A172 (cell line): Measurements from ENCODE around the gene SULT2A1. TPM values are rescaled to one million over a fixed set of nuclear protein-coding genes. Genes with fewer than 3 reads are reported as not detected.
A peak's percentile ranks its signal among the peaks of the same experiment; 100 is the strongest.
"Not testable (repeated sequence)": the region's sequence is repeated elsewhere in the genome, so short reads cannot be mapped to it uniquely, and the experiment has no call there.

ENCODE experiments used
- DNase-seq: peaks from one replicate; pipeline ENCODE4 v3.0.0-alpha.2; 2015; ENCODE audit warnings: low spot score
- total RNA-seq: library from RNA; depleted of rRNA; stranded (reverse); fragments of >200 nt; shearing (Covaris generic); gene quantifications from 2 replicates; pipeline ENCODE4 v1.2.3, GENCODE V29; 2014; rRNA removed

The SULT2A1 gene
- total RNA-seq, 1 experiment from 2014 or later, result not detected

DNA sequence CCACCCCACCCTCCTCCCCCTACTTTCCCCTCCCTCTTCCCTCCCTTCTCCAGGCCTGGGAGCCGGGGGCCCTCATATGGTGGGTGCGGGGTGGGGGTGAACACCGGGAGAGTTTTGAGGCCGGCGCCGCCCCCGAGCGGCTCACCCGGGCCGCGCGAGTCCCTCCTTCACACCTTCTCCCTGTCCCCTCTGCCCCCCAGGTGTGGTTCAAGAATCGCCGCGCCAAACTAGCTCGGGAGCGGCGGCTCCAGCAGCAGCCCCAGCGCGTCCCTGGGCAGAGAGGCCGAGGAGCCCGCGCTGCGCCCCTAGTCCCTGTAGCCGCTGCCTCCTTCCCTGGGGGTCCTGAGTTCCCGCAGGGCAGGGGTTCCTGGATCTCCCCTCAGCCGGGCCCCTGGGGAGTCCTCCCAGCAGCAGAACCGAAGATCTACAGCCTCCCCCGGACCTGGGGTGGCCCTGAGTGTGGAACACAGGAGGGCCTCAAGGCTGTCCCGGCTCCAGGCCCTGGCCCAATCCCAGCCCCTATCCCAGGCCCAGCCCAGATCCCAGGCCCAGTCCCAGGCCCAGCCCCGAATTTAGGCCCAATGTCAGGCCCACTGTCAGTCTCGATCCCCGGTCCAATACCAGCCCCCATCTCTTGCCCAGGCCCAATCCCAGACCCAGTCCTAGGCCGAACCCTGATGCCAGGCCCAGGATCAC is 25.4 kb downstream of the SULT2A1 start:
- DNase-seq, result no peak

DNA sequence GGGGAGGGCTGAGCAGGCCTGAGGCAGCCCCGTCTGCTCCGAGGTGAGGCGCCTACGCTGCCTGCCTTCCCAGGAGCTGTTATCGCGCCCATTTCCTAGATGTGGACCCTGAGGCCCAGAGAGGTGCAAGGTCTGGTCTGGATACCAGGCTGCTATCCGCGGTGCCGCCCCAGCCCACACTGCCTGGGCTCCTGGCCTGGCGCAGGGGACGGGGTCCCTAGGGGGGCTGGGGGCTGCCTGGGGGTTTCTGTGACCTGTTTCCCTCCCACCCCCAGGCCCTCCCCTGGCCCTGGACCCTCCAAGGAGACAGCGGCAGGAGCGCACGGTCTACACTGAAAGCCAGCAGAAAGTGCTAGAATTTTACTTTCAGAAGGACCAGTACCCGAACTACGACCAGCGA is 26.3 kb downstream of the SULT2A1 start:
- not testable (repeated sequence) for DNase-seq

DNA sequence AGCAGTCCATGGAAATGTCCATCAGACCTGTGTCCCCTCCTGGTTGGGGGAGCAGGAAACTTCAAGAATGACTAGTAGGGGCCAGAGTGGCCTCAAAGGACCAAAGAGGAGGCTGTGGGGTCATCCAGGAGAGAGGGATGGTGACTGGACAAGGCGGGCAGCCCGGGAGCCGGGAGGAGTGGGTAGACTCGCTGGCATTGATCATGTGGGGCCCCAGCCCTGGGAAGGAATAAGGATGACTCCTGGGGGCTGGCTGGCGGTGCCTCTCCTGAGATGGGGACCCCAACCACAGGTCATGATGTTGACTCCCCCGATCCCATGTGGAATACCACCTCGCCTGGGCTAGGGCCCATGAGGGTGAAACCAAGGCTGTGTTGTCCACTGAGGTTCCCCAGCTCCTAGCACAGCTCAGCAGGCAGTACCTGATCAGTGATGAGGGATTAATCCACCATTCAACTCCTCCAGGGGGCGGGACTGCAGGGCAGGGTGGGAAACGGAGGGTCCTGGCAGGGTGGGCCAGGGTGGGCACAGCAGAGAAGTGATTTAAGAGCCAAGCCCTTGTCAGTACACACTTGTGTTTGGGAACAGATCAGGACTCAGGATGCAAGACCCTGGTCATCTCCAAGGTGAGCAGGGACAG is 27.3 kb downstream of the SULT2A1 start, which contains the start of gene TPRX2:
Gene TPRX2, plus strand, starts transcription at position 590 of the 640 bp plus-strand sequence. Its CDS starts 12 bp downstream, at position 602.
- DNase-seq, result not testable (repeated sequence)

DNA sequence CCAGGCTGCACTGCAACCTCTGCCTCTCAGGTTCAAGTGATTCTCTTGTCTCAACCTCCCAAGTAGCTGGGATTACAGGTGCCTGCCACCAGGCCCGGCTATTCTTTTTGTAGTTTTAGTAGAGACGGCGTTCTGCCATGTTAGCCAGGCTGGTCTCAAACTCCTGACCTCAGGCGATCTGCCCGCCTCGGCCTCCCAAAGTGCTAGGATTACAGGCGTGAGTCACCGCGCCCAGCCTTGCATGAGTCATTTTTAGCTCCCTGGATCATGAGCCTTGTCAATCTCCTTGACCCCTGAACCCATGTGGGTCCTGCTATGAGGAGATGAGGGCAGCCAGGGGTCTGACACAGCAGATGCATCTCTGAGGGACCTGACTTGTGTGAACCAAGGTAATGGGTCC is 27.9 kb downstream of the SULT2A1 start:
- DNase-seq, result peak; percentile 40

DNA sequence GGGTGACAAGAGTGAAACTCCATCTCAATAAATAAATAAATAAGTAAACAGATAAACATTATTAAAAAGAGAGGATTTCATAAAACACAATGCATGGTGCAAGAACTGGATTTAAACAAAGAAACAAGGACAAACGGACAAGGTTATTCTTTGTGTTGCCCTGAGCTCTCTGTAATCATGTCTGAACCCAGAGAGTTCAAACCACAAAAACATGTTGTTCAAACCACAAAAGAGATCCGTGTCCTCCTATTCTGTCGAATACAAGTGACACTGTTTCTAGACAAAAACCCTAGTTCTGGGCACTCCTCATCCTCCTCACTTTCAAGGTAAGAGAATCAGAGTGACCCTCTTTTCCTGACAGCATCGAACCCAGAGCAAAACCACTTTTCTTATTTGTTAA is 31.7 kb downstream of the SULT2A1 start:
- DNase-seq, result no peak

DNA sequence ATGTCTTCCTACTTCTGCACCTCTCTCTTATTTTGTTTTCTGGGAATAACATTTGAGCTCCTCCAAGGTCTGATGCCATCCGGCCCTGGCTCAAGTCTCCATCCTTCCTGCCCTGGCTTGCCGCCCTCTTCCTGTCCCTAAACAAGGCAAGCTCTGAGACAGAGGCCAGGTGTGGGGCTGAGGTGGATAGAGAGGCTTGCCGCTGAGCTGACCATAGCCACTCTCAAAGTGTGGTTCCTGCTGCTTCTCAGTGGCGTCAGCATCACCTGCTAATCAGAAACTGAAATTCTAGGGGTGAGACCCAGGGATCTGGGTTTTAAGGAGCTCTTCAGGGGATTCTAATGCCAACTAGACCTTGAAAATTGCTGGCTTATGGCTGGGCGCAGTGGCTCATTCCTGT is 33.1 kb downstream of the SULT2A1 start:
- no peak for DNase-seq

DNA sequence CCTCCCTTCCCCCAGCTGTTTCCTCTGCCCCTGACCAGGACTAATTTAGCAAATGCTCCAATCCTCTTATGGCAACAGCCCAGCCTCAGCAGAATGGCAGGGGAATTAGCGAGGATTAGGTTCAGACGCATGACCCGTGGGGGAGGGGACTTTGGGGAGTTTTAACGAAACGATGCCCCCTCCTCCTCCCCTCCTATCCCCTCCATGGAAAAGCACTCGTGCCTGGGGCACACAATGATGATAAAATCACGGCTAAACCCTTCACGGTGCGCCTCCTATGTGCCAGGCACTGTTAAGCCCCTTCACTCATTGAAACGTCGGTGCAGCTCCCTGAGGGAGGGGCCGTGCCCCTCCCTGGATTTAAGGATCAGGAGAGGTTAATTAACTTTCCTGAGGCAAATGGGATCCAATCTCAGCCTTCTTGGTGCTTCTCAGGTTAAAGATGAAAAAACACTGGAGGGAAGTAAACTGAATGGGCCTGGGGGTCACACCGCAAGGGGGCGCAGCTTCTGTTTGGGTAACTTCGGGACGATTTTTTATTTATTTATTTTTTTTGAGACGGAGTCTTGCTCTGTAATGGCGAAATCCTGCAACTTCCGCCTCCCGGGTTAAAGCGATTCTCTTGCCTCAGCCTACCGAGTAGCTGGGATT is 37.2 kb downstream of the SULT2A1 start:
- DNase-seq, result no peak

DNA sequence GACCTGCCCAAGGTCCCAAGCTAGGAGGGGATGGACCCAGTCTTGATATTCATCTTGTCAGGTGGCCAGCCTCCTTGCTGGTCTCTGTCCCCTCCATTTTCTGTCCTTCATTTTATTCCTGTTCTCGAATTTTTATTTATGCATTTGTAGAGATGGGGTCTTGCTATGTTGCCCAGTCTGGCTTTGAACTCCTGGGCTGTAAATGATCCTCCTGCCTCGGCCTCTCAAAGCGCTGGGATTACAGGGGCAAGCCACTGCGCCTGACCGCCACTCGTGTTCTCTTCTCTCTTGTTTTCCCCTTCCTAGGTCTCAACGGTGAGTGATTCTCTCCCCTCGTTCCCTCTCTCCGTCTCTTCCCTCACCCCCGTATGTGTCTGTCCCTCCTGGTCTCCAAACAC is 37.7 kb downstream of the SULT2A1 start:
- DNase-seq, result no peak

DNA sequence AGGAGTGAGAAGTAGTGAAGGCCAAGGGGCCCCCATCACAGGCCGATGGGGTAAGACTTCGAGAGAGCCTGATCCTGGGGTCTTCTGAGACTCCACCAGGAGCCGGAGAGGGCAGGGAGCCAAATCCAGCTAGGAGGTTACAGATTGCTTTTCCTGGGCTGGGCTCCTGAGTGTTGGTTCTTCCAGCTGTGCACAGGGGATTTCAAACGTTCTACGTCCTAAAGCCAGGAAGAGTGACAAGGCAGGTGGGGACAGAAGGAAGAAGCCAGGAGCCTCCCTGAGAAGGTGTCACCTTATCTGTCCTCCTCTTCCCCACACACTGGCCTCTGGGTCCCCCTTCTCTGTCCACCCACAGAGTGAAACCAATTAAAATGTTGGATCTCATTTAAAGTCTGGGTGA is 43.2 kb downstream of the SULT2A1 start:
- no peak for DNase-seq

DNA sequence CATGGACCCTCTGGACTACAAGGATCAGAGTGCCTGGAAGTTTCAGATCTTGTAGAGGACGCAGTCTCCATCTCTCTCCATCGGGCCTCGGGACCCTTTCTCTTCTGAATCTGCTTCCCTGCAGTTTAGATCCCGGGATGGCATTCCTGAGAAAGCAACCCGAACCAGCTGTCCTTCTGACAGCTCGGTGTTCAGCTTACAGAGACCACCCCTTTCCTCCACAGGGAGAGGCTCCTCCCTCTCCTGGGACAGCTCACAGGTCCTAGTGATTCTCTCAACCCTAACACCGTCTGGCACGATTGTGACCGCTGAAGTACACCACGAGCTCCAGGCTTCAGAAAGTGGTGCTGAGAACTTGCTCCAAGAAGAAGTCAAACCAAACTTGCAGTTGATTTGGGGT is 46.2 kb downstream of the SULT2A1 start:
- DNase-seq, result no peak

DNA sequence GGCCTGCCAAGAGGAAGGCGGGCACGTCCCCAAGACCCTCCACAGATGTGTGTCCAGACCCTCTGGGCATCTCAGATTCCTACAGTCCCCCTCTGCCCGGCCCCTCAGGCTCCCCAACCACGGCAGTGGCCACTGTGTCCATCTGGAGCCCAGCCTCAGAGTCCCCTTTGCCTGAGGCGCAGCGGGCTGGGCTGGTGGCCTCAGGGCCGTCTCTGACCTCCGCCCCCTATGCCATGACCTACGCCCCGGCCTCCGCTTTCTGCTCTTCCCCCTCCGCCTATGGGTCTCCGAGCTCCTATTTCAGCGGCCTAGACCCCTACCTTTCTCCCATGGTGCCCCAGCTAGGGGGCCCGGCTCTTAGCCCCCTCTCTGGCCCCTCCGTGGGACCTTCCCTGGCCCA is 46.7 kb downstream of the SULT2A1 start:
- no peak for DNase-seq

DNA sequence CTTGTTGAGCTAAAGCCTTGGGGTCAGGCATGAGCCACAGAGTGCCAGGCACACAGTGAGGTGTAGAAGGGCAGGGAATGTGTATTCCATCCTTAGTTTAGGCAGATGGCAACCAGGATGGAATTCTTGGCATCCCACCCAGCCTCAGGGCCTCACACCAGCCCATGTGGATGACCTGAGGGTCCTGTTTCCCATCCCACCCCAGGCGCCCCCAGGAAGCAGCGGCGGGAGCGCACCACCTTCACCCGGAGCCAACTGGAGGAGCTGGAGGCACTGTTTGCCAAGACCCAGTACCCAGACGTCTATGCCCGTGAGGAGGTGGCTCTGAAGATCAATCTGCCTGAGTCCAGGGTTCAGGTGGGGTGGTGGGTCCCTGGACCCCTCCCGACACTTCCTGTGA is 50.1 kb downstream of the SULT2A1 start:
- no peak for DNase-seq

DNA sequence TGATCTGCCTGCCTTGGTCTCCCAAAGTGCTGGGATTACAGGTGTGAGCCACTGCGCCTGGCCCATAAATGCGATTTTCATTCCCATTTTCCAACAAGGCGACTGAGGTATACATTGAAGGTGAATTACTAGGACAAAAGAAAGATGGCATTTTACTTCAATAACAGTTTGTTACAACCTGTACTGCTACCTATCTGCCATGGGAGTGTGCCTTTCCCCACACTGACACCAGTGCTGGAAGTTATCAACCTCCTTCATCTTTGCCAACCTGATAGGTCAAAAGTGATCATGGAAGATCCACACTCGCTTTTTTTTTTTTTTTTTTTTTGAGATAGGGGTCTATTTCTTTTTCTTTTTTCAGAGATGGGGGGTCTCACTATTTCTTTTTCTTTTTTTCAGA is 53.4 kb downstream of the SULT2A1 start:
- DNase-seq, result no peak

DNA sequence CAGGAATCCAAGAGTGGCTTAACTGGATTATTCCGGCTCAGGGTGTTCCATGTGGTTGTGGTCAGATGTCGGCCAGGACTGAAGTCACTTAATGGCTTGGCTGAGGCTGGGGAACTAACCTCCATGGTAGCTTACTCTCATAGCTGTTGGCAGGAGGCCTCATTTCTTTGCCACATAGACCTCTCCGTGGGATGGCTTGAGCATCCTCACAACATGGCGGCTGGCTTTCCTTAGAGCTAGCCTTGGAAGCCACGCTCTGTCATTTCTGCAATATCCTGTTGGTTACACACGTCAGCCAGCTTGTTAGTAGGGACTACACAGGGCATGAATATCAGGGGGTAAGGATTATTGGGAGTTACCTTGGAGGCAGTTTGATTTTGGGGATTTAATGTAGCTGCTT is 59.3 kb downstream of the SULT2A1 start:
- no peak for DNase-seq

DNA sequence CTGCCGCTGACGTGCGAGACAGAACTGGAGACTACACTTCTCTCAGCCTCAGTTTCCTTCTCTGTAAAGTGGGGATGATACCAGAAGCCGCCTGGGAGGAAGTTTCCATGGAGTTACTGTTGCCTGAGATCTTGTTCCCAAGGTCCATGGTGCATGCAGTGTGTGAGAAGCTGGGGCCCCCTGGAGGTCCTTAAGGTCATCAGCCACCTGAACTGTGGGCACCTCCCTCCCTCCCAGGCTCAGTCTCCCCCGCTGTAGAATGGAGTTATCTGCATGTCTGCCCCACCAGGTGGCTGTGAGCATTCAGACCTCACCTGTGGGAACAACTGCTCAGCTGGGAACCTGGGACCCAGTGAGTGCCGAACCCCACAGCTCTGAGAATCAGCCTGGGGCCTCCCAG is 61.7 kb downstream of the SULT2A1 start:
- DNase-seq, result no peak

DNA sequence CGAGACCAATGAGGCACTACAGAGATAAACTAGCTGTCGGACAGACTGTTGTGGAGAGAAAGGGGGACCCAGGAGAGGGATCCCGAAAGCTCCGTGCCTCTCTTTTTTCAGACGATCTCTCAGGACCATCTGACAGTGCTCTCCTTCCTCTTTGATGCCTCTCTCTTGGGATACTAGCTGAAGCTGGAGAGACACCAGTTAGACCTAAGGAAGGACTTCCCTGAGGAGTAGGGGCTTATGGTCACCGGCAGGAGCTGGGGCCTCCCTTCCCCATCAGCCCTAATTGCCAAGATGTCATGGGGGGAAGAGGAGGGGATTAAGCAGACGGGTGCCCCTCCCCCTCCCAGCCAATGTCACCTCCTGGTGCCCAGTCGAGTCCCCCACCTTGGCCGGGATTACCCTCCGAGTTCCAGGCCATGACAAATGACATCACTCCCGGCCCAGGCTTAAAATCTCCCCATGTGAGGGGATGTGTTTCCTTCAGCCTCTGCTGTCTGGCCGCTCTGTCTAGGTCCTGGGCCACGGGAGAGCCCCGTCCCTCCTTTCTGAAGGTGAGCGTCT is 64.6 kb downstream of the SULT2A1 start, which contains the start of gene CRX:
Gene CRX, plus strand, starts transcription at position 478 of the 561 bp plus-strand sequence. CDS start 12,507 bp downstream, outside the sequence.
- DNase-seq, result no peak

Other genes with a start within 250 kb of the SULT2A1 start
- gene EHD2, start 172.9 kb downstream of the SULT2A1 start, total RNA-seq, result 24.0 and 28.6 TPM in 2 replicates
- gene NOP53, start 140.8 kb downstream of the SULT2A1 start, total RNA-seq, result 20.2 and 41.3 TPM in 2 replicates
- 152 and 179 TPM in 2 replicates for gene SELENOW, start 107.6 kb downstream of the SULT2A1 start, total RNA-seq
- gene TPRX1, start 81.8 kb downstream of the SULT2A1 start, total RNA-seq, result not detected in 2 replicates
- not detected in 2 replicates for gene CRX, start 64.4 kb downstream of the SULT2A1 start, total RNA-seq
- gene TPRX2, start 27.1 kb downstream of the SULT2A1 start, total RNA-seq, result not detected in 2 replicates
- gene BSPH1, start 105.9 kb upstream of the SULT2A1 start, total RNA-seq, result not detected in 2 replicates
- gene ELSPBP1, start 108.3 kb upstream of the SULT2A1 start, total RNA-seq, result not detected in 2 replicates
- gene CABP5, start 157.8 kb upstream of the SULT2A1 start, total RNA-seq, result not detected in 2 replicates
- gene PLA2G4C, start 224.5 kb upstream of the SULT2A1 start, total RNA-seq, result 8.0 and 8.4 TPM in 2 replicates